Glutamatergic neuron (in vitro differentiated cells): ENCODE results near the gene CBLB. TPM values are rescaled to one million over a fixed set of nuclear protein-coding genes. Genes with fewer than 3 reads are reported as not detected.

ENCODE experiments used
- DNase-seq: peaks from one replicate; pipeline ENCODE4 v3.0.0; 2022
- H3K27ac Mint-ChIP-seq: one replicate; pipeline ENCODE4 v1.8.0; 2020; ENCODE audit warnings: mild to moderate bottlenecking, mixed read lengths, inconsistent platforms; ENCODE audit not compliant: unreplicated experiment
- H3K27me3 Mint-ChIP-seq: one replicate; pipeline ENCODE4 v1.8.0; 2020; ENCODE audit warnings: mild to moderate bottlenecking, moderate library complexity, mixed read lengths, inconsistent platforms; ENCODE audit not compliant: unreplicated experiment
- H3K36me3 Mint-ChIP-seq: one replicate; pipeline ENCODE4 v1.8.0; 2020; ENCODE audit warnings: mild to moderate bottlenecking, mixed read lengths, inconsistent platforms; ENCODE audit not compliant: unreplicated experiment
- H3K4me1 Mint-ChIP-seq: one replicate; pipeline ENCODE4 v1.8.0; 2020; ENCODE audit warnings: mild to moderate bottlenecking, low read depth, mixed read lengths, inconsistent platforms; ENCODE audit not compliant: unreplicated experiment
- H3K4me3 Mint-ChIP-seq: one replicate; pipeline ENCODE4 v1.8.0; 2020; ENCODE audit warnings: mild to moderate bottlenecking, mixed read lengths, inconsistent platforms; ENCODE audit not compliant: unreplicated experiment
- H3K9me3 Mint-ChIP-seq: one replicate; pipeline ENCODE4 v1.8.0; 2020; ENCODE audit warnings: mild to moderate bottlenecking, moderate library complexity, mixed read lengths, inconsistent platforms; ENCODE audit not compliant: unreplicated experiment
- CTCF ChIP-seq: fragments of 200-600 bp; sonication (generic); IDR thresholded peaks from one replicate; pipeline ENCODE4 v1.5.0; 2021; ENCODE audit not compliant: partially characterized antibody, unreplicated experiment
- total RNA-seq: library from RNA; stranded (reverse); fragmentation: NEBNext Ultra II Directional; extraction: Animal tissue kit (Norgen Biotek cat#: 25700); gene quantifications from one replicate; pipeline ENCODE4 v1.2.1, GENCODE V29; 2021; ENCODE audit not compliant: unreplicated experiment

The CBLB gene
- total RNA-seq, 1 donor from 2014 or later = 269 TPM

GRCh38 chr3:105828703-105829102, 40.1 kb downstream of the CBLB start:
- H3K27me3 Mint-ChIP-seq = peaks cover 6% of the 10 kb centered on the region
- DNase-seq = no peak
- H3K9me3 Mint-ChIP-seq = no peaks in the 10 kb centered on the region
- peaks cover 30% of the 10 kb centered on the region for H3K4me1 Mint-ChIP-seq
- H3K27ac Mint-ChIP-seq = no peak overlapping the region
- no peak overlapping the region for H3K4me3 Mint-ChIP-seq
- peaks cover 8% of the 10 kb centered on the region for H3K36me3 Mint-ChIP-seq
- no peak for TF ChIP-seq CTCF

GRCh38 chr3:105827959-105828358, 40.9 kb downstream of the CBLB start:
- Mint-ChIP-seq H3K27me3 (peaks cover 6% of the 10 kb centered on the region), H3K27ac (peak overlapping the region; percentile 62), H3K36me3 (peaks cover 12% of the 10 kb centered on the region), H3K4me3 (no peak overlapping the region), H3K4me1 (peaks cover 34% of the 10 kb centered on the region), H3K9me3 (no peaks in the 10 kb centered on the region)
- no peak for TF ChIP-seq CTCF
- peak; percentile 16 for DNase-seq

- peaks cover 34% of the 10 kb centered on the region for H3K4me1 Mint-ChIP-seq
- no peak for DNase-seq
- H3K36me3 Mint-ChIP-seq = peaks cover 12% of the 10 kb centered on the region
- TF ChIP-seq CTCF = no peak
- H3K4me3 Mint-ChIP-seq = no peak overlapping the region
- no peaks in the 10 kb centered on the region for H3K9me3 Mint-ChIP-seq
- peaks cover 5% of the 10 kb centered on the region for H3K27me3 Mint-ChIP-seq
- H3K27ac Mint-ChIP-seq = peak overlapping the region; percentile 20
These were observed 41.8 kb downstream of the CBLB start for GRCh38 chr3:105826778-105827634.

GRCh38 chr3:105824129-105824528, 44.7 kb downstream of the CBLB start:
- H3K36me3 Mint-ChIP-seq = peaks cover 8% of the 10 kb centered on the region
- DNase-seq = no peak
- no peaks in the 10 kb centered on the region for H3K9me3 Mint-ChIP-seq
- H3K27me3 Mint-ChIP-seq = peaks cover 5% of the 10 kb centered on the region
- no peak for TF ChIP-seq CTCF
- peaks cover 27% of the 10 kb centered on the region for H3K4me1 Mint-ChIP-seq
- peak overlapping the region; percentile 31 for H3K27ac Mint-ChIP-seq
- no peak overlapping the region for H3K4me3 Mint-ChIP-seq

- Mint-ChIP-seq H3K36me3 (peaks cover 8% of the 10 kb centered on the region), H3K27me3 (peaks cover 5% of the 10 kb centered on the region), H3K4me1 (peaks cover 22% of the 10 kb centered on the region), H3K27ac (no peak overlapping the region), H3K4me3 (no peak overlapping the region), H3K9me3 (no peaks in the 10 kb centered on the region)
- TF ChIP-seq CTCF = no peak
- DNase-seq = no peak
These were observed 45.5 kb downstream of the CBLB start for GRCh38 chr3:105823149-105823867.
